Mesenchymal stem cell (in vitro differentiated cells and primary cell): ENCODE results near the gene DENND2A.
"Not testable (repeated sequence)": the region's sequence is repeated elsewhere in the genome, so short reads cannot be mapped to it uniquely, and the experiment has no call there.

ENCODE experiments used
- DNase-seq: peaks from one replicate; pipeline ENCODE4 v3.0.0-alpha.2; 2013
- H2AFZ ChIP-seq: one replicate; pipeline ENCODE4 v1.6.1; 2013; ENCODE audit warnings: low read depth, mild to moderate bottlenecking, control low read depth, inconsistent platforms, low read length, moderate library complexity
- H2AK5ac ChIP-seq: 2 replicates; pipeline ENCODE4 v1.6.1; 2013; ENCODE audit warnings: low read length, moderate library complexity, mild to moderate bottlenecking, inconsistent platforms; ENCODE audit not compliant: severe bottlenecking
- H2BK120ac ChIP-seq: one replicate; pipeline ENCODE4 v1.6.1; 2013; ENCODE audit warnings: low read depth, mild to moderate bottlenecking, inconsistent platforms, low read length, moderate library complexity
- H2BK12ac ChIP-seq, 2 experiments: one replicate each; pipeline ENCODE4 v1.6.1; 2013; ENCODE audit warnings: inconsistent platforms in 2 of 2, low read length in 2 of 2, mild to moderate bottlenecking in 2 of 2, moderate library complexity in 2 of 2, control low read depth in 1 of 2
- H2BK15ac ChIP-seq: one replicate; pipeline ENCODE4 v1.6.1; 2013; ENCODE audit warnings: mild to moderate bottlenecking, low read depth, inconsistent platforms; ENCODE audit not compliant: poor library complexity, severe bottlenecking
- H2BK5ac ChIP-seq: 2 replicates; pipeline ENCODE4 v1.6.1; 2013; ENCODE audit warnings: low read depth, mild to moderate bottlenecking, low read length, control low read depth, inconsistent platforms; ENCODE audit not compliant: poor library complexity, severe bottlenecking
- H3K14ac ChIP-seq, 2 experiments: one replicate each; pipeline ENCODE4 v1.6.1; 2013; ENCODE audit warnings: inconsistent platforms in 2 of 2, low read length in 2 of 2, control low read depth in 1 of 2, mild to moderate bottlenecking in 1 of 2, moderate library complexity in 1 of 2
- H3K18ac ChIP-seq, 2 experiments: one replicate each; pipeline ENCODE4 v1.6.1; 2013; ENCODE audit warnings: inconsistent platforms in 2 of 2, low read length in 2 of 2, control low read depth in 1 of 2, low read depth in 1 of 2, mild to moderate bottlenecking in 1 of 2
- H3K23ac ChIP-seq, 2 experiments: one replicate each; pipeline ENCODE4 v1.6.1; 2013; ENCODE audit warnings: inconsistent platforms in 2 of 2, low read length in 2 of 2, mild to moderate bottlenecking in 2 of 2, moderate library complexity in 2 of 2, control low read depth in 1 of 2
- H3K27ac ChIP-seq: 2 replicates; pipeline ENCODE4 v1.5.1; 2013; ENCODE audit warnings: mild to moderate bottlenecking, moderate library complexity, low read length, control low read depth, inconsistent platforms; ENCODE audit not compliant: poor library complexity, severe bottlenecking
- H3K27me3 ChIP-seq, 2 experiments: 2 replicates each; pipeline versions ENCODE4 v1.6.1 to v1.7.0; 2013; ENCODE audit warnings: low read length in 2 of 2, mild to moderate bottlenecking in 2 of 2, moderate library complexity in 2 of 2, control low read depth in 1 of 2, inconsistent platforms in 1 of 2; ENCODE audit not compliant: control insufficient read depth in 1 of 2, insufficient read depth in 1 of 2
- H3K36me3 ChIP-seq, 2 experiments: 2 replicates each; pipeline versions ENCODE4 v1.6.1 to v1.7.0; 2013; ENCODE audit warnings: low read length in 2 of 2, control low read depth in 1 of 2, inconsistent platforms in 1 of 2, low read depth in 1 of 2, mild to moderate bottlenecking in 1 of 2; ENCODE audit not compliant: insufficient read depth in 2 of 2, control insufficient read depth in 1 of 2
- H3K4ac ChIP-seq, 2 experiments: one replicate each; pipeline ENCODE4 v1.6.1; 2013; ENCODE audit warnings: inconsistent platforms in 2 of 2, low read length in 2 of 2, mild to moderate bottlenecking in 2 of 2, moderate library complexity in 2 of 2, control low read depth in 1 of 2, low read depth in 1 of 2
- H3K4me1 ChIP-seq: 2 replicates; pipeline ENCODE4 v1.6.1; 2013; ENCODE audit warnings: low read depth, low read length, control low read depth; ENCODE audit not compliant: control insufficient read depth, insufficient read depth
- H3K4me2 ChIP-seq: 2 replicates; pipeline ENCODE4 v1.6.1; 2013; ENCODE audit warnings: low read length, mild to moderate bottlenecking, inconsistent platforms; ENCODE audit not compliant: poor library complexity, severe bottlenecking
- H3K4me3 ChIP-seq, 2 experiments: 2 replicates each; pipeline versions ENCODE4 v1.5.1 to v1.7.0; 2013; ENCODE audit warnings: low read length in 2 of 2, mild to moderate bottlenecking in 2 of 2, control low read depth in 1 of 2, low read depth in 1 of 2; ENCODE audit not compliant: insufficient read depth in 1 of 2
- H3K79me1 ChIP-seq: replicated peaks from 2 replicates; pipeline ENCODE4 v1.6.1; 2013; ENCODE audit warnings: mild to moderate bottlenecking, control low read depth, low read length, inconsistent platforms; ENCODE audit not compliant: poor library complexity, severe bottlenecking
- H3K9ac ChIP-seq: 2 replicates; pipeline ENCODE4 v1.7.0; 2013; ENCODE audit warnings: mild to moderate bottlenecking, low read length, moderate library complexity
- H3K9me3 ChIP-seq: 2 replicates; pipeline ENCODE4 v1.7.0; 2013; ENCODE audit warnings: mild to moderate bottlenecking, low read length; ENCODE audit not compliant: control insufficient read depth
- H4K8ac ChIP-seq: one replicate; pipeline ENCODE4 v1.6.1; 2013; ENCODE audit warnings: inconsistent platforms, mild to moderate bottlenecking, low read length, moderate library complexity
- H4K91ac ChIP-seq: one replicate; pipeline ENCODE4 v1.6.1; 2013; ENCODE audit warnings: mild to moderate bottlenecking, low read length, inconsistent platforms
- WGBS: methylation state at CpG from one replicate; pipeline ENCODE4 v1.1.7; 2013; ENCODE audit warnings: mixed read lengths; 5-methylcytosine and 5-hydroxymethylcytosine counted together

Gene DENND2A

DNA sequence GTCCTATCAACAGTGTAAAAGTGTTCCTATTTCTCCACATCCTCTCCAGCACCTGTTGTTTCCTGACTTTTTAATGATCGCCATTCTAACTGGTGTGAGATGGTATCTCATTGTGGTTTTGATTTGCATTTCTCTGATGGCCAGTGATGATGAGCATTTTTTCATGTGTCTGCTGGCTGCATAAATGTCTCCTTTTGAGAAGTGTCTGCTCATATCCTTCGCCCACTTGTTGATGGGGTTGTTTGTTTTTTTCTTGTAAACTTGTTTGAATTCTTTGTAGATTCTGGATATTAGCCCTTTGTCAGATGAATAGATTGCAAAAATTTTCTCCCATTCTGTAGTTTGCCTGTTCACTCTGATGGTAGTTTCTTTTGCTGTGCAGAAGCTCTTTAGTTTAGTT is 22.3 kb upstream of the DENND2A start:
- H3K4me2 ChIP-seq, H2BK12ac ChIP-seq, H3K4me3 ChIP-seq, H2AK5ac ChIP-seq, H3K9ac ChIP-seq, H3K18ac ChIP-seq, H2BK120ac ChIP-seq, H2BK5ac ChIP-seq, H2BK15ac ChIP-seq, H3K4ac ChIP-seq, DNase-seq, H4K8ac ChIP-seq, H3K36me3 ChIP-seq, H3K14ac ChIP-seq, H3K9me3 ChIP-seq, H3K27ac ChIP-seq, H3K27me3 ChIP-seq, H3K4me1 ChIP-seq, H2AFZ ChIP-seq, H4K91ac ChIP-seq, H3K23ac ChIP-seq, H3K79me1 ChIP-seq: not testable (repeated sequence)
- WGBS: 90% methylated on average over 1 of the region's 2 CpGs

GRCh38 chr7:140661124-140661523 is 20.5 kb upstream of the DENND2A start:
- Histone ChIP-seq H2BK5ac (no peak overlapping the region), H2BK15ac (no peak overlapping the region)

GRCh38 chr7:140659856-140660255 is 19.2 kb upstream of the DENND2A start:
- Histone ChIP-seq H3K4ac (no peak overlapping the region), H3K79me1 (no peaks in the 10 kb centered on the region)
- 90% methylated on average over 8 of the region's 8 CpGs for WGBS

More at GRCh38 chr7:140661124-140661523, 20.5 kb upstream of the DENND2A start:
- Histone ChIP-seq H4K91ac (no peak overlapping the region), H3K4ac (no peak overlapping the region), H4K8ac (no peak overlapping the region), H3K23ac (no peak overlapping the region), H3K79me1 (no peaks in the 10 kb centered on the region), H3K9me3 (no peaks in the 10 kb centered on the region), H3K27ac (no peak overlapping the region), H3K18ac (no peak overlapping the region), H2BK120ac (no peak overlapping the region), H2BK12ac (no peak overlapping the region), H3K27me3 (peaks cover 0 to 6% of the 10 kb centered on the region in 2 experiments), H3K14ac (no peak overlapping the region), H2AK5ac (no peak overlapping the region), H3K4me2 (no peak overlapping the region), H3K4me3 (no peak overlapping the region), H2AFZ (no peak overlapping the region), H3K4me1 (peaks cover 2% of the 10 kb centered on the region), H3K36me3 (no peaks in the 10 kb centered on the region), H3K9ac (no peak overlapping the region)
- WGBS: no CpG with 5 or more reads among the region's 2 CpGs
- no peak for DNase-seq

DNA sequence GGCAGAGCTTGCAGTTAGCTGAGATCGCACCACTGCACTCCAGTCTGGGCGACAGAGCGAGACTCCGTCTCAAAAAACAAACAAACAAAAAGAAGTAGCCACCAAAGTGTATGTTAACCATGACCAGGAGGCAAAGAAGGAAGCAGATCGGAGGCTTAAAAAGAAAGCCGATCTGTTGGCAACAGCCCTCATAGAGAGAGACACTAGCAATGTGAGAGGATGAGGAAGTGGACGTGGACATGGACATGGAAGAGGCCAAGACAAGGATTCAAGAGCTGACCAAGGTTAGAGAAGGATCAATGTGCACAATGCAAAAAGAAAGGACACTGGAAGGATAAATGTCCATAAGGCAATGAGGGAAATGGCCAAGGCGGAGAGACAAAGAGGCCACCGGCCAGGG is 17.3 kb upstream of the DENND2A start:
- H3K9ac ChIP-seq: no peak overlapping the region
- no peak overlapping the region for H4K91ac ChIP-seq
- H3K18ac ChIP-seq: no peak overlapping the region
- no peak overlapping the region for H3K4me2 ChIP-seq
- no peak overlapping the region for H3K4ac ChIP-seq
- H2AK5ac ChIP-seq: no peak overlapping the region
- peaks cover 6% of the 10 kb centered on the region for H3K4me1 ChIP-seq
- WGBS: 96% methylated on average over 7 of the region's 9 CpGs
- DNase-seq: no peak
- peak overlapping the region in 1 of 2 experiments; percentile 42 for H3K14ac ChIP-seq
- no peak overlapping the region for H3K23ac ChIP-seq
- H3K27me3 ChIP-seq: peaks cover 0 to 6% of the 10 kb centered on the region in 2 experiments
- no peak overlapping the region for H3K4me3 ChIP-seq
- H2BK5ac ChIP-seq: no peak overlapping the region
- no peak overlapping the region for H2BK120ac ChIP-seq
- no peaks in the 10 kb centered on the region for H3K79me1 ChIP-seq
- no peak overlapping the region for H2AFZ ChIP-seq
- H3K9me3 ChIP-seq: no peaks in the 10 kb centered on the region
- no peak overlapping the region for H4K8ac ChIP-seq
- no peak overlapping the region for H2BK12ac ChIP-seq
- H3K36me3 ChIP-seq: no peaks in the 10 kb centered on the region
- H3K27ac ChIP-seq: no peak overlapping the region
- H2BK15ac ChIP-seq: no peak overlapping the region

More at GRCh38 chr7:140659856-140660255, 19.2 kb upstream of the DENND2A start:
- H3K18ac ChIP-seq: no peak overlapping the region
- H4K91ac ChIP-seq: no peak overlapping the region
- no peaks in the 10 kb centered on the region for H3K9me3 ChIP-seq
- H4K8ac ChIP-seq: no peak overlapping the region
- H3K4me1 ChIP-seq: peaks cover 2% of the 10 kb centered on the region
- no peak overlapping the region for H3K9ac ChIP-seq
- H3K4me2 ChIP-seq: no peak overlapping the region
- no peak overlapping the region for H2AFZ ChIP-seq
- no peak overlapping the region for H2BK15ac ChIP-seq
- no peak overlapping the region for H2BK12ac ChIP-seq
- no peak overlapping the region for H3K23ac ChIP-seq
- H3K27me3 ChIP-seq: peaks cover 0 to 6% of the 10 kb centered on the region in 2 experiments
- H2BK120ac ChIP-seq: no peak overlapping the region
- H2AK5ac ChIP-seq: no peak overlapping the region
- DNase-seq: no peak
- no peaks in the 10 kb centered on the region for H3K36me3 ChIP-seq
- H3K4me3 ChIP-seq: no peak overlapping the region
- H3K14ac ChIP-seq: no peak overlapping the region
- no peak overlapping the region for H3K27ac ChIP-seq
- H2BK5ac ChIP-seq: no peak overlapping the region
